ENCODE measurements around the gene CACNA2D2.

Gene CACNA2D2

DNA sequence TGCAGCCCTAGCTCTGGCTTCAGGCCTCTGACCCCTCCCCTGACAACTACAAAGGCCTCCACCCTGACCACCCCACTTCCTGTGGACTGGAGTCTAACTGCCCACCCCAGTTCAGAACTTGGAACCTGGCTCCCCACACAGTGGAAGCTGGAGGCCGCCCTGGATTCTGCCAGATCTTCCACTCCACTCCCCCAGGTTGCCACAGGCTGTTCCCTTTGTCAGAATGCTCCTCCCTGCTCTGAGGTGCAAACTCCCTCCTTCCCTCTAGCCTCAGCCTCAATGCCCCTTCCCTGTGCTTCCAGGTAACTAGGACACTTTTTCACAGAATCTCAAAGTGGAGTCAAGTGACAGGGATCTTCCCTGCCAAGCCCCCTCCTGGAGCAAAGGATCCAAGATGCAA lies 81.3 kb downstream of the CACNA2D2 start:
- no peak for FAIRE-seq

DNA sequence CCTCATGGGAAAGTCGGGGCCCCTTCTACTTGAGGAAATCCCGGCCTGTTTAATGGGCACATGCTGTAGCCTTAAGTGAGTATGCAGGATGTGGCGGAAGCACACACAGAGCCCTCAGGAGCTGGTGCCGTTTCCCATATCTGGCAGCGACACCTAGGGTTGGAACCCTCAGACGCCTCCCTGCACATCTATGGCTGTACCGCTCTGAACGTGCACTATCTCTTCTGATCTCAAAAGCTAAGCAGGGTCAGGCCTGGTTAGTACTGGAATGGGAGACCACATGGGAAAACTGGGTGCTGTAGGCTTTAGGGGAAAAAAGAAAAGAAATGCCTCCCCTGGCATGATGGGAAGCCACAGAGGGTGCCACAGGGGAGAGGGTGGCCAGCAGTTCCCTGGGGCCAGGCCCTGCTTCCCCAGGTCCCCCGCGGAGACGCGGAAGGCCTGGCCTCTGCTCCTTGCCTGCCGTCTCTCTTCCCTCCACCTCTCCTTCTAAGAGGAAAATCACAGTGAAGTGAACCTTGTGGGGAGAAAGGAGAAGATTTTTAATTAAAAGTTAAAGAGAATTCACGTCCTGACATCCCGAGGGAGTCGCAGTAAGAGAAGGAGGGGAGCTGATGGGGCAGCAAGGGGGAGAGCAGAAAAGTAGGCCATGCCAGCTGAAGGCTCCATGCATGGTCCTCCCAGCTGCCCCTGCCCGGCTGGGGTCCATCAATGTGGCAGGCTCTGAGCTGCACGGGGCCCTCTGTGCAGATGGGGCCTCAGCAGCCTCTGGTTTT lies 83.7 kb downstream of the CACNA2D2 start:
- FAIRE-seq: no peak

DNA sequence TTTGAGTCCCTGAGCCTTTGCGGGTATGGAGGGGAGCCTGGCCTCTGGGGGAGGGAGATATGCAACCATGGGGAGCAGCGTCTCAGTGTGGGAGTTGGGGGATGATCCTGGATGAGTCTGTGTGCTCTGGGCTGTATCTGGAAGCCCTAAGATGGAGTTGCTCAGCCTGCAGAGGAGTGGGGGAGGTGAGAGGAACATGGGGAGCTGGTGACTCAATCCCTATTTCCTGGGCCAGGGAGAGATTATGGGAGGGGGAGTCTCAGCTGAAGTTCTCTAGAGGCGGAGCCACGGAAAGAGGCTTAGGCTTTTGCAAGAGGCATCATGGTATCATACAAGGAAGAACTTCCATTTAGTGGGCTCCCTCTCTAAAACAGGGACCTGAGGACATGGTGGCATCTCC lies 84.6 kb downstream of the CACNA2D2 start:
- FAIRE-seq: no peak

GRCh38 chr3:50417637-50418033 lies 85.8 kb downstream of the CACNA2D2 start:
- FAIRE-seq: no peak

DNA sequence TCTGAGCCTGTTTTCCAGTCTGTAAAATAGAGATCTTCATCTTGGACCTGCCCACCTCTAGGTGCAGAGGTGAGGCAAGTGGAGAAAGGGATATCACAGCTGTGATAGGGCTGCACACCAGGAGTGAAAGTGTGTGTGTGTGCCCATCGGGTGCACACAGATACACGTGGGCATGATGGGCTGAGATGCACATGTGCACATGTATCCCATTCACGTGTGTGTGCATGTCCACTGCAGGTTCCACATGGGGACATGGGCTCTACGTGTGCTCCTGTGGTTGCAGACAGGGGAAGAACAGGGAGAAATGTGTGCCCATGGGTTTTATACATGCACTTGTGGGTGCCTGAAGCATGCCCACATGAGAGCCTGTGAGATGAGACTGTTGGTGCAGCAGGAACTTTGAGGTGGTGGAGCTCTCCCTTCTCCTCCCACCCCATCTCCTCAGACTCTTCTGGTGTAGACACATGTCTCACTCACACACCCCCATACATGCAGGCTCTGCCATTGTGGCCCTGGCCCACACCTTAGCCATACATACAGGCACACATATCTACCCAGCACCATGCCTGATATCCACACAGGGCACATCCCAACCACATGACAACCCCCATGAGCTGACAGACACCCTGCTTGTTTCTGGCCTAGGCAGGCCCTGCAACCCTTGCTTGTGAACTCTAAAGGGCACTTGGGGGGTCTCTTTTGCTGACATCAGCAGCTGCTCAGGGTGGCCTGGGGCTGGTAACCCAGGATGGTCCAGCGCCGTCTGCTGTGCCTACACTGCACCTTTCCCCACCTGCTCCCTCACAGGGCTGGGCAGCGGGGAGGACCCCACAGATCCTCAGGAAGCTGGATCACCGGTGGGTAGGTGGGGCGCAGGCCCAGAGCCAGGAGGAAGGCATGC lies 86.4 kb downstream of the CACNA2D2 start:
- no peak for FAIRE-seq

DNA sequence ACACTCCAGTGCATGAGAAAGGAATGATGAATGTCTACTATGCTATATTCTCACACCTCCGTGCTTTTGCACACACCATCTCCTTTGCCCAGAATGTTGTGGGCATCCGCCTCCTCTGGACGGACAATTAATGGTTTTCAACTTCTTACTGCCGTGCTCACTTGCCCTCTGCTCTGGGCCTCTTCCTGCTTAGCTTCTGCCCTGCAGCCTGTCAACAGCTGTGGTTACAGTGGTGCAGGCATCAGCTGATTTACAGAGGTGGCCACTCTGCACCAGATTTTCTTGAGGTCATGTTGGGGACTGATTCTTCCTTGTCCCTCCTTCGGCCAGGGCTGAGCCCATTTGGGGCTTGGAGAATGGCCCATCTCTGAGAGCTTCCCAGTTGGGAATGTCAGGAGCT lies 87.6 kb downstream of the CACNA2D2 start:
- FAIRE-seq: no peak

DNA sequence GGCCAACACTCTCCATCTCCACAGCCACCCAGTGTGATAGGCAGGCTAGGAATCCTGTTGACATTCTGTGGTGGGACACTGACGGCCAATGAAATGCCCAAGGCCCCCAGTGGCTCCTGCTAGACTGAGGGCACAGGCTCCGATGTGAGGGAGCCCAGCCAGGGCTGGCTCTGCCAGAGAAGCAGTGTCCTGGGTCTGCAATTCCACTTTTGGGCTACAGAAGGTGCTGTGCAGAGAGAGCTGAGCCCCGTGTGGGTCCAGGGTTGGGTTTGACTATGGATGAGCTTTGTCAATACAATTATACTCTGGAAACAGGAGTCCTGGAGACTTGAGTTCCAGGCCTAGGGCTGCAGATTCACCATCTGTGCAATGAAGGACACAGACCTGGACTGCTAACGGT lies 88.4 kb downstream of the CACNA2D2 start:
- FAIRE-seq: no peak

- no peak for FAIRE-seq
Measured at GRCh38 chr3:50414616-50415015, 88.8 kb downstream of the CACNA2D2 start.

DNA sequence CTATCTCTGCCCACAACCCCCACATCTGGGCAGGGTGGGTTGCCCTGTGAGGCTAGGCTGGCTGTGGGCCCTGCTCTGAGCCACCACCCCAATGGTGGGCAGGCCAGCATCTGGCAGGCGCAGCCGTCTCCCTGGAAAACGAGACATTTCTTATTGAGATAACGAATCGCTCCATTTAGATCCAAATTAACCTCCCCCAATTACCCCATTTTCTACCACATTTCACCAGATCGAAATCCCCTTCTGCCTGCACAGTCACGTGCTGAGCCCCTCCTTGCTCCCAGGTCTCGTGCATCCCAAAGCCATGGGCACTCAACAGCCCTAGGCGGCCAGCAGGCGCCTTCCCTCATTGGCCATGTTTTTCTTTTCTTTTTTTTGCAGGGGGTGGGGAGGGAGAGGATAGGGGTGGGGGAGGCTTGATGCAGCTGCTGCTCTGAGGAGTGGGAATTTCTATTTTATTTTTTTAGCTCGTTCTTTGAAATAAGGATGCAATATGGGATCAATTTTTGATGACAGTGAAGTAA lies 91.1 kb downstream of the CACNA2D2 start:
- FAIRE-seq: no peak

DNA sequence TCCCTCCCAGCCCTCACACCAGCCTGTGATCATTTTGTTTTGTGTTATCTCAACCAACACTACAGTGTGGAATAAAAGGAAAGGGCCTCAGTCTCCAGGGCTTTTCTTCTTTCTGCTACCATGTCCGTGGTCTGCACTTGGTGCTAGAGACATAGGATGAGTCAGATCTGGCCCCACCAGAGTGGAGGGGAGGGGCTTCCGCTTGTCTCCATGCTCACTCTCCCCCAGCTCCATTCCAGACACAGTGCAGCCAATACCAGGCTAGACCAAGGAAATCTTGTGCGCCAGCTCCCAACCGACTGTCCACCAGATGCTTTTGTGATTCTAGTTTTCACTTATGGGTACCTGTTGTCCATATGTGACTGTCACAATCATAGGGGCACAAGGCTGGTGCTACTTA lies 92.2 kb downstream of the CACNA2D2 start:
- FAIRE-seq: no peak

DNA sequence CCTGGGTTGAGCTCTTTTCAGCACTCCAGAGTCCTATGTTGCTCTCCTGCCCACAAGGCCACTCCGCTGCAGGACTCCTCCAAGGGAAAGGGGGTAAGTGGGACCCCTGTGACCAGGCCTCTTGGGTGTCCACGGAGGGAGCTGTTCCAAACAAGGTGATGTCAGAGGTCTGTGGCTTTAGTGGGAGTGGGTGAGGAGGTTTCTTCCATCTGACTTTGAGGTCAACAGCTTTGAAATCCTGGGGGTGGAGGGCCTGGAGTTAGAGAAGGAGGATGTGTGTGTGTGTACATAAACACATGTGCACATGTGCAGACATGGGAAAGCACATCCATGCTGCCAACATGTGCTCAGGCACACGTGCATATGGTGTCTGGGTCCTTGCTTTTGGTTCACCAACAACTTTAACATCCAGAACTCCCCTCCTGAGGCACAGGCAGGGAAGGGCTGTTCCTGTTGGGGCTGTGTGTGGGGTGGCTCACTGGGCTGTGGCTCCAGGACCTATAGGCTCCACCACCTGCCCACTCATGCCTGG lies 92.8 kb downstream of the CACNA2D2 start:
- FAIRE-seq: no peak

GRCh38 chr3:50410185-50410584 lies 93.2 kb downstream of the CACNA2D2 start:
- FAIRE-seq: no peak

DNA sequence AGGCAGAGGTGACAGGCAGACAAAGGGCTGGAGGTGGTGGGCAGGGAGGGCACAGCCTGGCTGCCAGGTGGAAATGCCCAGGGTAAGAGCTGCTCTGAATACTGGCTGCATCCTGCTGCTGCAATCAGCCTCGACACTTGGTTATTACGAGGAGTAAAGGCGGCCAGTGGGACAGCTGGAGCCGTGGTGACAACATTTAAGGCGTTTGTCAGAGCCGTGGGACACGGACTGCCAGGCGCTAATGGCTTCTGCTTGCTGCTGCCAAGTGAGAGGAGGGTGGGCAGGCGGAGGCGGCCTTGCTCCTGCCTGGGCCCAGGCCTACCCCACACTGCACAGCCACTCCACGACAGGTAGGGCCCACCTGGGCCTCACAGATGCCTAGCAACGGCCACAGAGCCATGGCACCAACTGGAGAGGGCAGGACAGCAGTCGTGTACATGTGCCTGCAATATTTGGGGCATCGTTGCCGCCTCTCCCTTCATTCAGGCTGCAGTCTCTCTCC lies 94.9 kb downstream of the CACNA2D2 start:
- FAIRE-seq: no peak

DNA sequence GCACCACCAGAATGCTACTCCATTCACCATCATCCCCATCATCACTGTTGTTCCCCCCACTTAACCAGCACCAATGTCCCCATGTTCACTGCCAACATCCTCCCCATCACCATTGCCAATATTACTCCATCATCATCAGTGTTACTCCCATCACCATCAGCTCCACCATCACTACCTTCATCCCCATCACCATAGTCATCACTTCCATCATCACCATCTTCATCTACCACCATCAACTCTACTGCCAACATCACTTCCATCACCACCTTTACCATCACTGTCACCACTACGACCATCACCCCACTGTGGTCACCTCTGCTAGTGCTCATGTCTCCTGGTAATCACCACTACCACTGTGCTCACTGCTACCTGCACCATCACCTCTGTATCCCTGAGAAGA lies 96.9 kb downstream of the CACNA2D2 start:
- FAIRE-seq: no peak

DNA sequence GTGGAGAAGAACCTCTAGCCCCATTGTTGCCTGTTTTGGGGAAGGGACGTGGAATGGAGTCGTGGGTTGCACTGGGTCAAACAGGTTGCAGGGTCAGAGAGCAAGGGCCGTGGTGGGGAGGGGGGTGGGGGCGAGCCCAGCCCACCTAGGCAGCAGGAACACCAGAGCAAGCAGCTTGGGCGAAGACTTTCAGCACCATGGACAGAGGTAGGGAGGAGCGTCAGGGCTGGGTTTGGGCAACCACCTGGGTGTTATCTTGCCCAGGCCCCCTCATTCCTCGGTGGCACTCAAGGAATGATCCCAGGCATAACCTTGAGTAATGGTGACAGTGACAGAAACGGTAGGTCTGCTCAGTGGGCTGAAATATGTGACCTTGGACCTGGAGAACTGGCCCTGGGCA lies 98.2 kb downstream of the CACNA2D2 start:
- no peak for FAIRE-seq

DNA sequence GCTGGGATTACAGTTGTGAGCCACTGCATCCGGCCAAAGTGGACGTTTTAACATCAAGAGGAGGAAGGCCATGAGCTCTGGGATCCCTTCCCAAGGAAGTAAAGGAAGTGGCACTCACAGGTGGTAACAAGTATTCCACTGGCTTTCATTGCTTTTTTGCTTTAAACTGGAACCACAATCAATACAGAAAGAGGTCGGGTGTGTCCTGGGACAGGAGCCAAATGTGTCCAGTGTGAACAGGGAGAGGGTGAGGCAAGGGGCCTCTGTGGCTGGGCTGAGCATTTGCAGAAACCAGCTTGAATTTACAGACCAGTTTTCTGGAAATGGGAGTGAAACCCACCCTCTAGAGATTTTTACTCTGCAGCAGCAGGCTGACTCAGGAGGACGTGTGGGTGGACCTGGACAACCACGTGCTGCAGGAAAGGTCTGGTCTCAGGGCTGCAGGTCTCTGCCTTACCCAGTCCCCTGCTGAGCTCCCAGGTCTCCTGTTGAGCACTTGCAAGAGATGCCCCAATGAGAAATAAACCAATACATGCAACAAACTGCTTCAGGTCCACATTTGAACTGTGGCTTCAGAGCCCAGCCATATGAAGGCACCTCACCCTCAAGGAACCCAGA lies 101.3 kb downstream of the CACNA2D2 start:
- FAIRE-seq: no peak

DNA sequence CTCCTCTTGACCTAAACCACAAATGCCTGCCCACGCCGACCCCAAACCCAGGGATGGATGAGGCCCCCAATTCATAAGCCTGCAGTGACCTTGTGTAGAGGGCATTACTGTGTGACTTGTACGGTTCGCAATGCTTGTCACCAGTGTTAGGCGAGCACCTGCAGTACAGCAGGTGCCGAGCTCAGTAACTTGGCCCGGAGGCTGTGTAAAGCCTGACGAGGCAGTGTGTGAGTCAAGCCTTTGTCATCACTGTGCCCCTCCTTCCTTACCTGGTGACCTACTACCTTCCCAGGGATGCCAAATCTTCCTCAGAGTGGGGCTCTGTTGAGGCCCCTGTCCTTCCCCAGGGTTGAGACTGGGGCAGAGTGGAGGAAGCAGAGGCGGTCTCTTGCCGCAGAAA lies 106.9 kb downstream of the CACNA2D2 start:
- no peak for FAIRE-seq

- no peak for FAIRE-seq
Measured at GRCh38 chr3:50395070-50395860, 108.2 kb downstream of the CACNA2D2 start.

DNA sequence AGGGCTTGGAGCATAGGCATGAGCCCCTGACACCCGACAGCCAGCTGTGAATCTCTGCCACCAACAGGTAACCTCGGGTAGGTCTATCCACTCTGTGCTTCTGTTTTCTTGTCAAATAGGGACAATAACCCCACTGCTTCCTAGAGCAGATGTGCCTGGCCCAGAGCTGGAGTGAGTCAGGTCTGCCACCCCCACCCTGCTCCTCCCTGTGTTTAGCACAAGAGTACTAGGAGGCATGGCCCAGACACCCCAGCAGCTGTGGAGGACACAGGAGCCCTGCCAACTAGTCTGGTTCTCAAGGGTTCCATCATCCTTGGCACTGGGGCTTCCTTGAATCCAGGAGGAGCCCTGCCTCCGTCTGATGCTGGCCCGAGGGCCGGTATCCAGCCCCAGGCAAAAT lies 110.4 kb downstream of the CACNA2D2 start:
- no peak for FAIRE-seq

DNA sequence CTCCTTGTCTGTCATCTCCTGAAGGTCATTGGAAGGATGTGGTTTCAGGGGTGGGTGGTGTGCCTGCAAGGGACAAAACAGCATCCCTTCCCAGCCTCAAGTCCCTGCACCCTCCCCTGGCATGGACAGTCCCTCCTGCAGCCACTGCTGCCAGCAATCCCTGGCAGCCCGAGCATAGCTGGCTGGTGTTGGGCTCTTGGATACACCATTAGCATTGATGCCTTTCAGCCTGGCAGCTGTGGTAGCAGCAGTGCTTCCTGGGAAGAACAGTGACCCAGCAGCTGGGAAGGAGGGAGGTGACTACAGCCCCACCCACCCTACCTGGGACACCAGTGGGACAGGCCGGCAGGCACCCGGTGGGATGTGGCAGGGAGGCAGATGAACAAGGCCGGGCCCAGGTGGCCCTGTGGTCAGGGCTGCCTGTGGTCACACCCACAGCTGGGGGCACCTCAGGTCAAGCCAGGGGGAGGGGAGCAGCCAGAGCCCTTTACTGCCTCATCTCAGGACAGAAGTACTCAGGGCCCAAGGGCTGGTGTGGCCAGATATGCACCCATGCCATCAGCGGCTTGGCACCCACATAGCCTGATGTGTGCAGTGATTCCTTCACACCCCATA lies 111.2 kb downstream of the CACNA2D2 start:
- FAIRE-seq: no peak

GRCh38 chr3:50390508-50391224 lies 112.8 kb downstream of the CACNA2D2 start:
- FAIRE-seq: no peak
